SK-N-SH treated with all-trans-retinoic acid at 6 μM for 48 hours (cell line): ENCODE results near the gene SLU7.

Experiments used
- ATAC-seq: fragments of 200-7000 bp; cut with Tn5 transposase; 3 replicates; pipeline ENCODE4 v1.9.1; 2020; ENCODE audit warnings: mild to moderate bottlenecking, moderate library complexity
- ARNTL ChIP-seq: fragments of 450-650 bp; formaldehyde crosslinking; IDR thresholded peaks from 2 replicates; pipeline ENCODE4 v1.5.0; 2020; ENCODE audit warnings: low read depth, mild to moderate bottlenecking, moderate library complexity, borderline replicate concordance
- BACH2 ChIP-seq: fragments of 250-450 bp; sonication (Bioruptor Pico); IDR thresholded peaks from 2 replicates; pipeline ENCODE4 v1.9.0; 2021; ENCODE audit warnings: mild to moderate bottlenecking, borderline replicate concordance
- CREB5 ChIP-seq: fragments of 250-450 bp; sonication (Bioruptor Pico); IDR thresholded peaks from 2 replicates; pipeline ENCODE4 v1.5.1; 2020; ENCODE audit warnings: low read depth, mild to moderate bottlenecking, moderate library complexity
- CSDC2 ChIP-seq: fragments of 250-450 bp; sonication (Bioruptor Pico); IDR thresholded peaks from 2 replicates; pipeline ENCODE4 v1.5.0; 2020; ENCODE audit warnings: mild to moderate bottlenecking, moderate library complexity
- CSRNP3 ChIP-seq: fragments of 250-450 bp; sonication (Bioruptor Pico); IDR thresholded peaks from 2 replicates; pipeline ENCODE4 v1.5.1; 2021; ENCODE audit warnings: mild to moderate bottlenecking, moderate library complexity
- ESRRG ChIP-seq: fragments of 250-450 bp; sonication (Bioruptor Pico); IDR thresholded peaks from 2 replicates; pipeline ENCODE4 v1.6.1; 2021; ENCODE audit warnings: mild to moderate bottlenecking
- GLIS3 ChIP-seq: fragments of 250-450 bp; sonication (Bioruptor Pico); IDR thresholded peaks from 2 replicates; pipeline ENCODE4 v1.5.0; 2020; ENCODE audit warnings: mild to moderate bottlenecking, moderate library complexity
- OSR1 ChIP-seq: fragments of 250-450 bp; sonication (Bioruptor Pico); IDR thresholded peaks from 2 replicates; pipeline ENCODE4 v1.8.0; 2022; ENCODE audit warnings: moderate library complexity, mild to moderate bottlenecking, inconsistent platforms
- POU6F1 ChIP-seq: fragments of 250-450 bp; sonication (Bioruptor Pico); IDR thresholded peaks from 2 replicates; pipeline ENCODE4 v1.8.0; 2021; ENCODE audit warnings: low read depth, mild to moderate bottlenecking, moderate library complexity, borderline replicate concordance
- RARB ChIP-seq: fragments of 250-450 bp; sonication (Bioruptor Pico); IDR thresholded peaks from 2 replicates; pipeline ENCODE4 v1.8.0; 2021; ENCODE audit warnings: mild to moderate bottlenecking, moderate library complexity
- SNAI2 ChIP-seq: fragments of 250-450 bp; sonication (Bioruptor Pico); IDR thresholded peaks from 2 replicates; pipeline ENCODE4 v1.5.0; 2020; ENCODE audit warnings: mild to moderate bottlenecking, moderate library complexity
- TCF4 ChIP-seq: fragments of 250-450 bp; sonication (Bioruptor Pico); IDR thresholded peaks from 2 replicates; pipeline ENCODE4 v1.8.0; 2021; ENCODE audit warnings: mild to moderate bottlenecking, moderate library complexity, borderline replicate concordance
- TOX ChIP-seq: fragments of 250-450 bp; sonication (Bioruptor Pico); IDR thresholded peaks from 2 replicates; pipeline ENCODE4 v1.8.0; 2021; ENCODE audit warnings: mild to moderate bottlenecking, moderate library complexity, borderline replicate concordance
- TSHZ2 ChIP-seq: fragments of 250-450 bp; sonication (Bioruptor Pico); IDR thresholded peaks from 2 replicates; pipeline ENCODE4 v1.5.0; 2020; ENCODE audit warnings: mild to moderate bottlenecking, moderate library complexity
- ZC3H10 ChIP-seq: fragments of 250-450 bp; sonication (Bioruptor Pico); IDR thresholded peaks from 2 replicates; pipeline ENCODE4 v1.5.1; 2021; ENCODE audit warnings: mild to moderate bottlenecking, moderate library complexity
- ZFP3 ChIP-seq: fragments of 250-450 bp; sonication (Bioruptor Pico); IDR thresholded peaks from 2 replicates; pipeline ENCODE4 v1.5.0; 2020; ENCODE audit warnings: mild to moderate bottlenecking, moderate library complexity
- ZFP30 ChIP-seq: fragments of 450-650 bp; formaldehyde crosslinking; IDR thresholded peaks from 2 replicates; pipeline ENCODE4 v1.5.0; 2022; ENCODE audit warnings: mild to moderate bottlenecking, moderate library complexity
- ZNF565 ChIP-seq: fragments of 450-650 bp; formaldehyde crosslinking; conservative IDR thresholded peaks from 2 replicates; pipeline ENCODE4 v1.5.0; 2020; ENCODE audit warnings: low read depth, mild to moderate bottlenecking, moderate library complexity
- ZNF70 ChIP-seq: fragments of 450-650 bp; formaldehyde crosslinking; IDR thresholded peaks from 2 replicates; pipeline ENCODE4 v1.5.0; 2020; ENCODE audit warnings: mild to moderate bottlenecking, moderate library complexity

SLU7 gene

GRCh38 chr5:160352308-160352707 lies 66.6 kb downstream of the SLU7 start:
- TF ChIP-seq ZFP30 (no peak), TCF4 (CRISPR knock-in tag) (no peak), RARB (no peak), GLIS3 (CRISPR knock-in tag) (no peak), ZC3H10 (CRISPR knock-in tag) (no peak), ZNF70 (CRISPR knock-in tag) (no peak), CSRNP3 (CRISPR knock-in tag) (no peak), CSDC2 (CRISPR knock-in tag) (no peak), ESRRG (CRISPR knock-in tag) (no peak), TSHZ2 (CRISPR knock-in tag) (no peak), ARNTL (CRISPR knock-in tag) (no peak), OSR1 (no peak), TOX (CRISPR knock-in tag) (no peak), ZFP3 (CRISPR knock-in tag) (no peak), POU6F1 (CRISPR knock-in tag) (no peak), ZNF565 (CRISPR knock-in tag) (no peak), CREB5 (no peak), SNAI2 (CRISPR knock-in tag) (no peak), BACH2 (no peak)
- no peak for ATAC-seq
